Erythroblast (primary cell): ENCODE measurements around the gene BACH2.

Experiments
- GATA1 ChIP-seq: IDR thresholded peaks from 2 replicates; pipeline ENCODE4 v1.6.1; 2011; ENCODE audit warnings: low read depth, mild to moderate bottlenecking, control low read depth, low read length, moderate library complexity
- POLR2A ChIP-seq: IDR thresholded peaks from 2 replicates; pipeline ENCODE4 v1.6.1; 2011; ENCODE audit warnings: mild to moderate bottlenecking, low read length

DNA sequence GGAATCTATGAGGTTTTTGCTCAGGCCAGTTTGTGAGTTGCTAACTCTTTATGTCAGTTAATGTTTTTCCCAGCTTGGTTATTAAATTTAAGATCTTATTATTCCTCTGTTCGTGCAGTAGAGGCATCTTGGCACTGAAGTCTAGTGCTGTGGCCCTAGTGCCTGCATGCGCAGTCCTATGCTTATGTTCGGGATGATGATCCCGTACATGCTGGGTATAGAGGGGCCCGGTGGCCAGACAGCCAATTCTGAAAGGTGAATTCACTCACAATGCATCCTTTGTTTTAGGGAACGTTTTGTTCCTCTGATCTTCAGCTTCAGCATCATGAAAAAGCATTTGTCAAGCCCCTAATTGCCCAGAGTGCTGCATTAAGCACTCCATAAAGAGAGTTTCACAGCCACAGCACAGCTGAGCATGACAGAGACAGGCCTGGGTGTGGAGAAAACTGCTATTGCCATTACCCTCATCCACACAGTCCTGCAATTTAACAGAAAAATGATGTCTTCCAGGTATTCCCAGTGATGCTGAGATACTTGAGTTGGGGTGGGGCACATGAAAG lies 39.8 kb upstream of the BACH2 start:
- no peak for TF ChIP-seq POLR2A
- TF ChIP-seq GATA1, result no peak
